ENCODE measurements around the gene DBH. TPM values are rescaled to one million over a fixed set of nuclear protein-coding genes. Genes with fewer than 3 reads are reported as not detected.
"Not testable (repeated sequence)": the region's sequence is repeated elsewhere in the genome, so short reads cannot be mapped to it uniquely, and the experiment has no call there.

Gene DBH
- total RNA-seq, 1 donor from 2014 or later = not detected

DNA sequence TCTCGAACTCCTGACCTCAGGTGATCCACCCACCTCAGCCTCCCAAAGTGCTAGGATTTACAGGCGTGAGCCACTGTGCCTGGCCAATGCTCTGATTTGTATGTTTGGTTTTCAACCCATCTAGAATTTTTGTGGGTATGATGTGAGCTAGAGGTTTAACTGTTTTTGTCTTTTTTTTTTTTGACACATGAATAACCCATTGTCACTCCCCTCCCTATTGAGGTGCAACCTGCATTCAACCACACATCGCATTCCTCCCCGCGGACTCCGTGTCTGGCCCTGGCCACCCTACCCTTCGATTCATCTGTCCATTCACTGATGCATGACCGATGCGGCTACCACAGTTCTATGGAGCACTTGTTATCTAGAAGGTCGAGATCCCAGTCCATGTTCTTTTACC is 17.4 kb upstream of the DBH start:
- H3K9me3 ChIP-seq (ENCODE audit: control insufficient read depth in 3 of 3, low read length in 3 of 3) = no peaks in the 10 kb centered on the region
- peaks cover 57 to 69% (median 60%) of the 10 kb centered on the region in 3 donors for H3K27me3 ChIP-seq (ENCODE audit: control insufficient read depth in 3 of 3, insufficient read depth in 3 of 3, low read length in 3 of 3)
- no peak overlapping the region for H3K27ac ChIP-seq (ENCODE audit: low read depth, low read length)
- H3K36me3 ChIP-seq (ENCODE audit: control insufficient read depth in 3 of 3, insufficient read depth in 3 of 3, low read length in 3 of 3) = no peaks in the 10 kb centered on the region
- no peaks in the 10 kb centered on the region for H3K4me1 ChIP-seq (ENCODE audit: control insufficient read depth in 3 of 3, insufficient read depth in 3 of 3, low read length in 3 of 3)
- no peak overlapping the region for H3K4me3 ChIP-seq (ENCODE audit: low read length in 3 of 3)
- H3K9ac ChIP-seq (ENCODE audit: low read depth in 1 of 3, low read length in 3 of 3) = no peak overlapping the region

DNA sequence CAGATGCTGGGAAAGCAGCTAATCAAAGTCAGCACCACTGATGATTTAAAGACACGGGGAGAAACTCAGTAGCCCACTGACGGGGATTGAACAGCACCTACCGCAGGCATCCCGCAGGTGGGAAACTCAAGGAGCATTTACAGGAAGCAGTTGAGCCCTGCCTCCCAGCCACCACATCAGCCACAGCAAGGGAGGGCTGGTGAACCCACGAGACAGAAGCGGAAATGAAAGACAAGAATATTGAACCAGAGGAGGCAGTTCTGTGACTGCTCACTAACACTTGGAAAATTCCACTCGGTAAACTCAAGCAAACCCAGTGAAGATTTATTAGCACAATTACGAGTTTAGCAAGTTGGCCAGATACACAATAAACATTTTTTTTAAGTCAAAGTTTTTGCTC is 16.4 kb upstream of the DBH start:
- H3K9ac ChIP-seq (ENCODE audit: low read depth in 1 of 3, low read length in 3 of 3) = no peak overlapping the region
- no peaks in the 10 kb centered on the region for H3K9me3 ChIP-seq (ENCODE audit: control insufficient read depth in 3 of 3, low read length in 3 of 3)
- H3K36me3 ChIP-seq (ENCODE audit: control insufficient read depth in 3 of 3, insufficient read depth in 3 of 3, low read length in 3 of 3) = no peaks in the 10 kb centered on the region
- no peaks in the 10 kb centered on the region for H3K4me1 ChIP-seq (ENCODE audit: control insufficient read depth in 3 of 3, insufficient read depth in 3 of 3, low read length in 3 of 3)
- peaks cover 46 to 58% (median 51%) of the 10 kb centered on the region in 3 donors for H3K27me3 ChIP-seq (ENCODE audit: control insufficient read depth in 3 of 3, insufficient read depth in 3 of 3, low read length in 3 of 3)
- H3K4me3 ChIP-seq (ENCODE audit: low read length in 3 of 3) = no peak overlapping the region
- no peak overlapping the region for H3K27ac ChIP-seq (ENCODE audit: low read depth, low read length)

DNA sequence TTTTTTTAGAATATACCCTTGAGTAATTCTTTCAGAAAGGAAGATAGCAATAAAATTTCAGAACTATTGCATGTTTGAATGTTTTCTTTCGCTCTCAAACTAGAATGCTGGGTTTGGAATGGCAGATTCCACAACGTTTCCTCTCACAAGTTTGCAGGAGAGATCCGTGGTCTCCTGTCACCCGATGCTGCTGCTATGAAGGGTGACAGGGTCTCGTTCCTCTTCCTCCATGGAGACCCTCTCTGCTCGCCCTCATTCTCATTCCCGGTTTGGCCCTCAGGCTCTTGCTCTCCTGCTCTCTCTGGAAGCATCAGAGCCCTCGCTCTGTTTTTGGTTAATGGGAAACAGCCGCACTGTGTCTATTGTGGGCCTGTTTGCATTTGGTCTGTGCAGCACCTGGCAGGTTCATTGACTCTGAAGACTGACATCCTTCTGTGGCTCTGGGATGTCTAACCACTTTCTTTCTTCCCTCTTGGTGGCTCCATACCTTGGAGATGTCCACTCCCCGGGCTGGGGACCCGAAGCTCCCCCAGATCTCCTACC is 14.4 kb upstream of the DBH start:
- Histone ChIP-seq H3K27ac (ENCODE audit: low read depth, low read length) (no peak overlapping the region), H3K9me3 (ENCODE audit: control insufficient read depth in 3 of 3, low read length in 3 of 3) (no peaks in the 10 kb centered on the region), H3K4me1 (ENCODE audit: control insufficient read depth in 3 of 3, insufficient read depth in 3 of 3, low read length in 3 of 3) (no peaks in the 10 kb centered on the region), H3K4me3 (ENCODE audit: low read length in 3 of 3) (no peak overlapping the region), H3K27me3 (ENCODE audit: control insufficient read depth in 3 of 3, insufficient read depth in 3 of 3, low read length in 3 of 3) (peaks cover 29 to 39% (median 33%) of the 10 kb centered on the region in 3 donors), H3K9ac (ENCODE audit: low read depth in 1 of 3, low read length in 3 of 3) (no peak overlapping the region), H3K36me3 (ENCODE audit: control insufficient read depth in 3 of 3, insufficient read depth in 3 of 3, low read length in 3 of 3) (no peaks in the 10 kb centered on the region)

DNA sequence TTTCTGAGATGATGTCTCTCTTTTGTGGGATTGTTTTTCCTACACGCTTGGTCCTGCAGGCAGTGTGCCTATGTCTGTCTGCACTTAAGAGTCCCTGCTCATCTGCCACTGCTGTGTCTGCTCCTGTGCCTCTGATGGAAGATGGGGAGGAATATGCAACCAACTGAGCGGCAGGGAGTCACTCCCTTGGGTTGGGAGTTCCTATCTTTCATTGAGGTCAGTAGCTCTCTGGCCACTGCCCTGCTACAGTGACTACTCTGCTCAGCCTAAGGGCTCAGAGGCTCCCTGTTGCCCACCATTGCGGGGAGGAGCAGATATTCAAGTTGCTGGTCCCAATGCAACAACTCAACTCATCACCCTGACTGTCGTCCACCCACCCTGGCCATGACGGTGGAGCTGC is 13.6 kb upstream of the DBH start:
- no peak overlapping the region for H3K27ac ChIP-seq (ENCODE audit: low read depth, low read length)
- no peak overlapping the region for H3K9ac ChIP-seq (ENCODE audit: low read depth in 1 of 3, low read length in 3 of 3)
- peaks cover 0 to 2% (median 0%) of the 10 kb centered on the region in 3 donors for H3K9me3 ChIP-seq (ENCODE audit: control insufficient read depth in 3 of 3, low read length in 3 of 3)
- H3K4me3 ChIP-seq (ENCODE audit: low read length in 3 of 3) = no peak overlapping the region
- H3K27me3 ChIP-seq (ENCODE audit: control insufficient read depth in 3 of 3, insufficient read depth in 3 of 3, low read length in 3 of 3) = peaks cover 21 to 32% (median 30%) of the 10 kb centered on the region in 3 donors
- H3K4me1 ChIP-seq (ENCODE audit: control insufficient read depth in 3 of 3, insufficient read depth in 3 of 3, low read length in 3 of 3) = no peaks in the 10 kb centered on the region
- no peaks in the 10 kb centered on the region for H3K36me3 ChIP-seq (ENCODE audit: control insufficient read depth in 3 of 3, insufficient read depth in 3 of 3, low read length in 3 of 3)

DNA sequence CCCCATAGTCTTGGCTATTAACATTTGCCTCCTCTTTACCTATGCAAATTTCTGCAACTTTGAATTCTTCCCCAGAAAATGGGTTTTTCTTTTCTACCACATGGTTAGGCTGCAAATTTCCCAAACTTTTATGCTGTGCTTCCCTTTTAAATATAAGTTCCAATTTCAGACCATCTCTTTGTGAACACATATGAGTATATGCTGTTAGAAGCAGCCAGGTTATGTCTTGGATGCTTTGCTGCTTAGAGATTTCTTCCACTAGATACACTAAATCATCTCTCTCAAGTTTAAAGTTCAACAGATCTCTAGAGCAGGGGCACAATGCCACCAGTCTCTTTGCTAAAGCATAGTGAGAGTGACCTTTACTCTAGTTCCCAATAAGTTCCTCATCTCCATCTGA is 10.2 kb upstream of the DBH start:
- H3K36me3 ChIP-seq (ENCODE audit: control insufficient read depth in 3 of 3, insufficient read depth in 3 of 3, low read length in 3 of 3); H3K4me1 ChIP-seq (ENCODE audit: control insufficient read depth in 3 of 3, insufficient read depth in 3 of 3, low read length in 3 of 3); H3K9me3 ChIP-seq (ENCODE audit: control insufficient read depth in 3 of 3, low read length in 3 of 3); H3K9ac ChIP-seq (ENCODE audit: low read depth in 1 of 3, low read length in 3 of 3); H3K27ac ChIP-seq (ENCODE audit: low read depth, low read length); H3K4me3 ChIP-seq (ENCODE audit: low read length in 3 of 3): not testable (repeated sequence)
- peaks cover 14 to 31% (median 29%) of the 10 kb centered on the region in 3 donors for H3K27me3 ChIP-seq (ENCODE audit: control insufficient read depth in 3 of 3, insufficient read depth in 3 of 3, low read length in 3 of 3)

DNA sequence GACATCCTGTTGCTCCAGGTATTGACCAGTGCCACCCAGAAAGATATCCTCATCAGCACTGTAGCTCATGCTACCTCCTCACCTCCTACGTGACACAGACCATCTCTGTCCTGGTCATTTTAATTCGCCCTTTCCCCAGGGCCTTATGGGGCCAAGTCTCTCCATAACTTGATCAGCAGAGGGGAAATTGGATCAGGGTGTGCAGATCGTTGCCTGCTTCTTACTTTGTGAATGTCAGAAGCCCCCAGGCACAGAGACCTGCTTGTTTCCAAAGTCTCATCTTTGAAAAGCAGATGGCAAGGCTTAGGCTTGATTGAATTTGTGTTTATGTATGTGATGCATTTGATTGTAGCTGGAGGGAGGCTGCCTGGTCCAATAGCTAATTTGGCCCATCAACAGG is 8.8 kb upstream of the DBH start:
- Histone ChIP-seq H3K9me3 (ENCODE audit: control insufficient read depth in 3 of 3, low read length in 3 of 3) (peaks cover 0 to 2% (median 0%) of the 10 kb centered on the region in 3 donors), H3K9ac (ENCODE audit: low read depth in 1 of 3, low read length in 3 of 3) (no peak overlapping the region), H3K4me1 (ENCODE audit: control insufficient read depth in 3 of 3, insufficient read depth in 3 of 3, low read length in 3 of 3) (no peaks in the 10 kb centered on the region), H3K27ac (ENCODE audit: low read depth, low read length) (no peak overlapping the region), H3K4me3 (ENCODE audit: low read length in 3 of 3) (no peak overlapping the region), H3K27me3 (ENCODE audit: control insufficient read depth in 3 of 3, insufficient read depth in 3 of 3, low read length in 3 of 3) (peaks cover 9 to 29% (median 25%) of the 10 kb centered on the region in 3 donors), H3K36me3 (ENCODE audit: control insufficient read depth in 3 of 3, insufficient read depth in 3 of 3, low read length in 3 of 3) (no peaks in the 10 kb centered on the region)

DNA sequence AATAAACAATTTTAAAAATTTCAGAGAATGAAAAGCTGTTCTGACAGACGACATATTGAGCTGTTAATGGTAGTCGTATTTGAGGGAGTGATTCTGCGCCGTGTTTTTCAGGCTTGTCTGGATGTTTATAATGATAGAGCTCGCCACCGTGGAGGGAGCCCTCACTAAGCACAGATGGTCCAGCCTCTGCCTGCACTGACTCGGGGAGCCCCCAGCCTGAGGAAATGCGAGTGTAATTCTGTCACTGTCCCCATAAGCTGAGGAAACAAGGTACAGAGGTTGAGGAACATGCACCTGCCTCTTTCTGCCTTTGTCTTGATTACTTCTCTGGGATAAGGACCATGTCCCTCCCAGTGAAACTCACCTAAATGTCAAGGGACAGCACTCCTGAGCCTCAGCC is 7.4 kb upstream of the DBH start:
- Histone ChIP-seq H3K9ac (ENCODE audit: low read depth in 1 of 3, low read length in 3 of 3) (no peak overlapping the region), H3K4me3 (ENCODE audit: low read length in 3 of 3) (no peak overlapping the region), H3K9me3 (ENCODE audit: control insufficient read depth in 3 of 3, low read length in 3 of 3) (peaks cover 0 to 2% (median 0%) of the 10 kb centered on the region in 3 donors), H3K27me3 (ENCODE audit: control insufficient read depth in 3 of 3, insufficient read depth in 3 of 3, low read length in 3 of 3) (peaks cover 11 to 29% (median 27%) of the 10 kb centered on the region in 3 donors), H3K4me1 (ENCODE audit: control insufficient read depth in 3 of 3, insufficient read depth in 3 of 3, low read length in 3 of 3) (no peaks in the 10 kb centered on the region), H3K27ac (ENCODE audit: low read depth, low read length) (no peak overlapping the region), H3K36me3 (ENCODE audit: control insufficient read depth in 3 of 3, insufficient read depth in 3 of 3, low read length in 3 of 3) (no peaks in the 10 kb centered on the region)

DNA sequence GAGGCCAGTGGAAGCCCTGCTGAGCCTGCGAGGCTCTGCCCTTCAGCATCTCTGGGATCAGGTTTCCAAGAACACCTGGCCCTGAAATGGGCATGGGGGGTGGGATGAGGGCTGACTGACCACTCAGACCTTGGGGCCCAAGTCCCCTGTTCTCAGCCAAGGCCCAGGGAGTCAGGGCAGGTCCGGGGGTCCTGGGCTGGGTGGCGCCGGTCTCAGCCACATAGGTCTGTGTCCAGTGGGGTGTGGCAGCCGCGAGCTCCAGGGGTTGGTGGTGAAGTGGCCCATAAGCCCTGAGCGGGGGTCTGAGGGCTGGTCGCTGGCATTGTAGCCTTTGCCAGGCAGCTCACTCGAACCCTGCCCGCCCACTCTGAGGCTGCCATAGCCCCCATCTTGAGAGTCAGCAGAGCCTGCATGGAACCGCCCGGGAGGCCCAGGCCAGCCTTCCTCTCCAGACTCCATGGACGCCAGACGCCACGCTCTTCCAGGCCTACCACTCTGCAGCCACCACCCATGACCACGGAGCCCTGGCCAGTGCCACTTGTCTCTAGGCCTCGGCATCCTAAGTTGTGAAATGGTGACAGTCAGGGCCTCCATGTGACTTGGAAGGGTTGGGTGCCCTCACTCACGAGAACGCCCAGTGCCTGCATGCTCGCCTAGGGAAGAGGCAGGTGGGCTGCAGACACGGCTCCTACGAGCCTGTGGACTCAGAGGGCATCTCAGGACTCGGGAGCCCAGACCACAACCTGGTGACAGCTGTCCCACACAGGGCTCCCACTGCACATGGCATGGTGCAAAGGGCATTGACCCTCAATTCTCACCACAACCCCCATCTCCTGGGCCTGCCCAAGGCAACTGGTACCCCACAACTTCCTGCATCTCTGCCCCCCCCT is 6.7 kb upstream of the DBH start:
- Histone ChIP-seq H3K4me1 (ENCODE audit: control insufficient read depth in 3 of 3, insufficient read depth in 3 of 3, low read length in 3 of 3) (peaks cover 0 to 3% (median 0%) of the 10 kb centered on the region in 3 donors), H3K27me3 (ENCODE audit: control insufficient read depth in 3 of 3, insufficient read depth in 3 of 3, low read length in 3 of 3) (peaks cover 16 to 36% (median 34%) of the 10 kb centered on the region in 3 donors), H3K9me3 (ENCODE audit: control insufficient read depth in 3 of 3, low read length in 3 of 3) (peaks cover 0 to 2% (median 0%) of the 10 kb centered on the region in 3 donors), H3K27ac (ENCODE audit: low read depth, low read length) (no peak overlapping the region), H3K9ac (ENCODE audit: low read depth in 1 of 3, low read length in 3 of 3) (no peak overlapping the region), H3K36me3 (ENCODE audit: control insufficient read depth in 3 of 3, insufficient read depth in 3 of 3, low read length in 3 of 3) (no peaks in the 10 kb centered on the region), H3K4me3 (ENCODE audit: low read length in 3 of 3) (no peak overlapping the region)

DNA sequence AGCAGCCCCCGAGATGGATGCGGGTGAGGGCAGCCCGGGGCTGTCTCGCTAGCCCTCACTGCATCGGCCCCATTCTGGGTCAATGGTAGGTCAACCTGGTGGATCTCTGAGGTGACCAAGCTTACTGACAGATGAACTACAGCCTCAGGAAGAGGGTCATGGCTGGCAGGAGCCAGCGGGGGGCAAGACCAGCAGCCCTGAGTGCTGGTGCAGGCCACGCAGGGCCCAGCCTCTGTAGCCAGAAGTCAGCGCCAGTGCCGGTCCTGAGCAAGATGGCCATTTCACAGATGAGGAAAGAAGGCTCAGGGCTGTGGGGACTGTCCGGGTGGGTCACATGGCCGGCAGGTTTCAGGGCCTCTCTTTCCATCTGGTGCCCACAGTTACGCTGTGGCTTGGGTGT is 5.1 kb upstream of the DBH start:
- peaks cover 19 to 49% (median 45%) of the 10 kb centered on the region in 3 donors for H3K27me3 ChIP-seq (ENCODE audit: control insufficient read depth in 3 of 3, insufficient read depth in 3 of 3, low read length in 3 of 3)
- no peak overlapping the region for H3K4me3 ChIP-seq (ENCODE audit: low read length in 3 of 3)
- no peaks in the 10 kb centered on the region for H3K36me3 ChIP-seq (ENCODE audit: control insufficient read depth in 3 of 3, insufficient read depth in 3 of 3, low read length in 3 of 3)
- no peak overlapping the region for H3K9ac ChIP-seq (ENCODE audit: low read depth in 1 of 3, low read length in 3 of 3)
- no peak overlapping the region for H3K27ac ChIP-seq (ENCODE audit: low read depth, low read length)
- H3K9me3 ChIP-seq (ENCODE audit: control insufficient read depth in 3 of 3, low read length in 3 of 3) = peaks cover 0 to 2% (median 0%) of the 10 kb centered on the region in 3 donors
- H3K4me1 ChIP-seq (ENCODE audit: control insufficient read depth in 3 of 3, insufficient read depth in 3 of 3, low read length in 3 of 3) = peaks cover 0 to 3% (median 0%) of the 10 kb centered on the region in 3 donors
